Astrocyte of the cerebellum (primary cell): ENCODE data around the gene CCDC171.

ENCODE experiments used
- DNase-seq: peaks from one replicate; pipeline ENCODE4 v3.0.0-alpha.2; 2011; ENCODE audit warnings: low read depth
- H3K4me3 ChIP-seq: 2 replicates; pipeline ENCODE4 v1.5.1; 2011; ENCODE audit warnings: mild to moderate bottlenecking, low read depth, low read length, moderate library complexity
- CTCF ChIP-seq: IDR thresholded peaks from 2 replicates; pipeline ENCODE4 v1.5.1; 2012; ENCODE audit warnings: low read length, low read depth, moderate library complexity, mild to moderate bottlenecking; ENCODE audit errors: missing control alignments
- in situ Hi-C: cut with HindIII; loops from 2 replicates; pipeline ENCODE4 v1.10.0; 2017; ENCODE audit warnings: low sequenced_read_pairs

CCDC171 gene

GRCh38 chr9:15944341-15944740 is 391.5 kb downstream of the CCDC171 start:
- in situ Hi-C loops: no loop called here
- TF ChIP-seq CTCF: no peak
- DNase-seq: no peak
- no peak overlapping the region for H3K4me3 ChIP-seq

GRCh38 chr9:15959663-15960062 is 406.8 kb downstream of the CCDC171 start:
- in situ Hi-C loops: no loop called here

GRCh38 chr9:15961217-15961616 is 408.4 kb downstream of the CCDC171 start:
- in situ Hi-C loops: no loop called here
- no peak for DNase-seq
- no peak for TF ChIP-seq CTCF
- no peak overlapping the region for H3K4me3 ChIP-seq

More at GRCh38 chr9:15959663-15960062, 406.8 kb downstream of the CCDC171 start:
- no peak for TF ChIP-seq CTCF
- H3K4me3 ChIP-seq: no peak overlapping the region
- DNase-seq: no peak

GRCh38 chr9:15965246-15965745 is 412.5 kb downstream of the CCDC171 start:
- TF ChIP-seq CTCF: no peak
- DNase-seq: no peak
- in situ Hi-C loops: no loop called here
- no peak overlapping the region for H3K4me3 ChIP-seq

- H3K4me3 ChIP-seq: no peak overlapping the region
- in situ Hi-C loops: no loop called here
- DNase-seq: no peak
- no peak for TF ChIP-seq CTCF
Observed at GRCh38 chr9:15966471-15966870, 413.6 kb downstream of the CCDC171 start.

GRCh38 chr9:15967068-15967467 is 414.2 kb downstream of the CCDC171 start:
- DNase-seq: no peak
- in situ Hi-C loops: no loop called here
- no peak overlapping the region for H3K4me3 ChIP-seq
- TF ChIP-seq CTCF: no peak

- in situ Hi-C loops: no loop called here
- DNase-seq: no peak
- no peak overlapping the region for H3K4me3 ChIP-seq
- no peak for TF ChIP-seq CTCF
Observed at GRCh38 chr9:15972760-15973159, 419.9 kb downstream of the CCDC171 start.
